Calu3 (cell line): ENCODE data around the gene PSENEN. TPM values are rescaled to one million over a fixed set of nuclear protein-coding genes. Genes with fewer than 3 reads are reported as not detected.

ENCODE experiments used
- Bru-seq: library from RNA; stranded (reverse); fragments of 400-500 nt; gene quantifications from one replicate; lab custom pipeline; 2021; lab: Mats Ljungman, UMichigan
- BruChase-seq, 2 experiments: library from RNA; stranded (reverse); fragments of 400-500 nt; gene quantifications; one replicate each; lab custom pipeline; 2021; lab: Mats Ljungman, UMichigan
- BruUV-seq: library from RNA; stranded (reverse); fragments of 400-500 nt; replicated peaks from 2 replicates; lab custom pipeline; 2021; lab: Mats Ljungman, UMichigan
- CTCF ChIA-PET: fragments of 300-600 bp; sonication (Branson Sonifier 250); formaldehyde crosslinking; loops from one replicate; lab custom pipeline; 2022; ENCODE audit warnings: antibody characterized with exemption; lab: Charles Lee
- DNase-seq: peaks from one replicate; pipeline ENCODE4 v3.0.0; 2022
- H3K27ac Mint-ChIP-seq: one replicate; pipeline ENCODE4 v1.8.0; 2022; ENCODE audit warnings: mixed read lengths; ENCODE audit not compliant: unreplicated experiment
- H3K27me3 Mint-ChIP-seq: one replicate; pipeline ENCODE4 v1.8.0; 2022; ENCODE audit warnings: mixed read lengths; ENCODE audit not compliant: unreplicated experiment
- H3K36me3 Mint-ChIP-seq: one replicate; pipeline ENCODE4 v1.8.0; 2022; ENCODE audit warnings: mild to moderate bottlenecking, moderate library complexity, mixed read lengths; ENCODE audit not compliant: insufficient read depth, unreplicated experiment
- H3K4me1 Mint-ChIP-seq: one replicate; pipeline ENCODE4 v1.8.0; 2022; ENCODE audit warnings: mild to moderate bottlenecking, low read depth, mixed read lengths; ENCODE audit not compliant: unreplicated experiment
- H3K4me3 Mint-ChIP-seq: one replicate; pipeline ENCODE4 v1.8.0; 2022; ENCODE audit warnings: mild to moderate bottlenecking, low read depth, moderate library complexity, mixed read lengths; ENCODE audit not compliant: unreplicated experiment
- H3K9me3 Mint-ChIP-seq: one replicate; pipeline ENCODE4 v1.8.0; 2022; ENCODE audit warnings: low read depth, mixed read lengths; ENCODE audit not compliant: unreplicated experiment
- intact Hi-C: fragments of 100-400 bp; cut with micrococcal nuclease; formaldehyde crosslinking; loops from one replicate; pipeline ENCODE4 v1.10.0; 2022; ENCODE audit not compliant: unreplicated experiment
- long read RNA-seq: library from polyadenylated mRNA; stranded (forward); transcript quantifications from one replicate; pipeline ENCODE4 v2.0.0, GENCODE V29; 2022
- total RNA-seq: library from RNA; stranded (reverse); gene quantifications from 2 replicates; pipeline ENCODE4 v1.2.3, GENCODE V29; 2022
- TF ChIP-seq, protein P1 (sequence below): fragments of 200-600 bp; IDR thresholded peaks from one replicate; pipeline ENCODE4 v1.8.0; 2022; ENCODE audit warnings: antibody characterized with exemption; ENCODE audit not compliant: unreplicated experiment

PSENEN gene, protein sequence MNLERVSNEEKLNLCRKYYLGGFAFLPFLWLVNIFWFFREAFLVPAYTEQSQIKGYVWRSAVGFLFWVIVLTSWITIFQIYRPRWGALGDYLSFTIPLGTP
- total RNA-seq (114 and 126 TPM in 2 replicates), Bru-seq, nascent RNA (percentile 68 among the genes with signal in this experiment), BruChase-seq, experiment 1, labeled RNA remaining after a 6-hour chase (percentile 97 among the genes with signal in this experiment), BruChase-seq, experiment 2, labeled RNA remaining after a 2-hour chase (percentile 90 among the genes with signal in this experiment)
- long read RNA-seq, transcript PSENEN-201 (4 exons, 603 nt) = minor isoform, 6 of 206 reads
- long read RNA-seq, transcript PSENEN-202 (4 exons, 1,661 nt) = major isoform, 187 of 206 reads
- long read RNA-seq, partial matches to known transcripts = 11 of 206 reads
- long read RNA-seq, other reads (novel, unspliced or antisense) = 0 of 206 reads

DNA sequence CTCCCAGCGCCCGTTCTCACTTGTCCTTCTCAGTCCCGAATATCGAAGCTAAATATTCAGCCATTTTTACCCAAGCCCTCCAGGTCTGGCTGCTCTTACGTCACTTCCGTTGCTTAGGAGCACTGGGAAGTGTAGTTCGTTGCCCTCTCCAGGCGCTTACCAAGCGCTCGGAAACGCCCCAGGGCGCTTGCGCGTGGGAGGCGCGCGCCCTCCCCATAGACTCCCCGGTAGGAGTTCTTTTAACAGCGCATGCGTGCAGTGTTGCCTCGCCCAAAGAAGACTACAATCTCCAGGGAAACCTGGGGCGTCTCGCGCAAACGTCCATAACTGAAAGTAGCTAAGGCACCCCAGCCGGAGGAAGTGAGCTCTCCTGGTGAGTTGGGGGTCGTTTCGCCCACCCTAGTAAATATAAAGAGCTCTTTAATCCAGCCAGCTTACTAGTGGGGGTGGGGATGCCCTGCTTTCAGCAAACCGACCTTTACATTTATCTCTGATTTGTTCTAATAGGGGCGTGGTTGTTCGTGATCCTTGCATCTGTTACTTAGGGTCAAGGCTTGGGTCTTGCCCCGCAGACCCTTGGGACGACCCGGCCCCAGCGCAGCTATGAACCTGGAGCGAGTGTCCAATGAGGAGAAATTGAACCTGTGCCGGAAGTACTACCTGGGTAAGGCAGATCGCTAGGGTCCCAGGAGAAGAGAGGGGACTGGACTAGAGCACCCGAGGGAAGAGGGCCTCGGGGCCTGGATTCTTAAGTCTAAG lies at the start of gene PSENEN, which contains the start of gene U2AF1L4:
TSS of gene PSENEN (plus strand) at position 324 of the 759 bp plus-strand sequence. CDS start at position 604, 280 bp downstream.
TSS of gene U2AF1L4 (minus strand) at position 91 of the 759 bp plus-strand sequence. CDS start at position 64, 27 bp downstream.
- BruUV-seq = TSS peak; percentile 77
- Mint-ChIP-seq H3K27me3 (no peaks in the 10 kb centered on the region), H3K9me3 (no peaks in the 10 kb centered on the region), H3K4me3 (peak within 1 kb of the TSS; percentile 96), H3K36me3 (peaks cover 68% of the 10 kb centered on the region), H3K27ac (peak within 1 kb of the TSS; percentile 100), H3K4me1 (peaks cover 51% of the 10 kb centered on the region)
- intact Hi-C loops = loop anchor here (10.0 kb wide), 1 partner anchor 189 kb away; the partner anchor contains the start of gene LRFN3
- TF ChIP-seq, protein P1, sequence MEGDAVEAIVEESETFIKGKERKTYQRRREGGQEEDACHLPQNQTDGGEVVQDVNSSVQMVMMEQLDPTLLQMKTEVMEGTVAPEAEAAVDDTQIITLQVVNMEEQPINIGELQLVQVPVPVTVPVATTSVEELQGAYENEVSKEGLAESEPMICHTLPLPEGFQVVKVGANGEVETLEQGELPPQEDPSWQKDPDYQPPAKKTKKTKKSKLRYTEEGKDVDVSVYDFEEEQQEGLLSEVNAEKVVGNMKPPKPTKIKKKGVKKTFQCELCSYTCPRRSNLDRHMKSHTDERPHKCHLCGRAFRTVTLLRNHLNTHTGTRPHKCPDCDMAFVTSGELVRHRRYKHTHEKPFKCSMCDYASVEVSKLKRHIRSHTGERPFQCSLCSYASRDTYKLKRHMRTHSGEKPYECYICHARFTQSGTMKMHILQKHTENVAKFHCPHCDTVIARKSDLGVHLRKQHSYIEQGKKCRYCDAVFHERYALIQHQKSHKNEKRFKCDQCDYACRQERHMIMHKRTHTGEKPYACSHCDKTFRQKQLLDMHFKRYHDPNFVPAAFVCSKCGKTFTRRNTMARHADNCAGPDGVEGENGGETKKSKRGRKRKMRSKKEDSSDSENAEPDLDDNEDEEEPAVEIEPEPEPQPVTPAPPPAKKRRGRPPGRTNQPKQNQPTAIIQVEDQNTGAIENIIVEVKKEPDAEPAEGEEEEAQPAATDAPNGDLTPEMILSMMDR = no peak
- CTCF ChIA-PET = interaction anchor here (0.6 to 1.9 kb wide), 8 partner anchors 33 to 690 kb away, joined by 3 to 13 read pairs (median 6); partner anchors contain the start of genes COX6B1 and KIRREL2
- DNase-seq = peak; percentile 97

DNA sequence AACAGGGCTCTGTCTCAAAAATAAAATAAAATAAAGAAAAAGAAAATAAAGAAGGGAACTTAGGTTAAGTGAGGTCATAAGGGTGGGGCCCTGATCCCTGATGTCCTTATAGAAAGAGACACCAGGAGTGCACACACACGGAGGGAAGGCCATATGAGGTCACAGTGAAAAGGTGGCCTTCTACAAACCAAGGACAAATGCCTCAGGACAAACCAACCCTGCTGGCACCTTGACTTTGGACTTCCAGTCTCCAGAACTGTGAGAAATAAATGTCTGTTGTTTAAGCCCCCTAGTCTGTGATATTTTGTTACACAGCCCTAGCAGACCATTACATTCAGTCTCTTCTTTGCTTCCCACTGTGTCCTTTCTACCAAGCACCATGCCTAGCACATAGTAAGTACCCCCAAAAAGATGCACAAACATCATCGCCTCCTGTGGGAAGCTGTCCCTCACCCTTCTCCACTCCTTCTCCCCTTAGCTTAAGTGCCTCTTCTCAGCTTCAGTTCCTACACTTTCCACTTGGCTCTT lies 49.5 kb upstream of the PSENEN start:
- Mint-ChIP-seq H3K4me3 (no peak overlapping the region), H3K27ac (no peak overlapping the region), H3K36me3 (no peaks in the 10 kb centered on the region), H3K27me3 (no peaks in the 10 kb centered on the region), H3K4me1 (peaks cover 8% of the 10 kb centered on the region), H3K9me3 (no peaks in the 10 kb centered on the region)
- no peak for DNase-seq
- intact Hi-C loops = no loop called here
- CTCF ChIA-PET = no interaction called here
- TF ChIP-seq, protein P1 = no peak
- no TSS peak for BruUV-seq

DNA sequence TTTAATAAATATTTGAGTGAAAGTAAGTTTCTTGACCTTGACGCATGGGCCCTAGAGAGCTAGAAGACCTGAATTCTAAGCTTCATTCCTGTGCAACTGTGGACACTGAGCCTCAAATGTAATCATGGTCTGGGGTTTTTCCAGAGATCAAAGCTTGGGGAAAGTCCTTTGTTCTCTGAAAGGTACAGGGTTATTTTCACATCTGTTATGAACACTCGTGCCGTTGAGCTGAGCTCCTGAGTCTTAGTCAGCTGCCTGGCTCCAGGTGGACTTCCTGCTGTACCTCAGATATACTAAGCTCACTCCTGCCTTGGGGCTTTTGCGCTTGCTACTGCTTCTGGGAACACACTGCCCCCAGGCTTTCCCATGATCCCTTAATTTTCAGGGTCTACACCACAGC lies 48.6 kb upstream of the PSENEN start:
- Mint-ChIP-seq H3K4me1 (peaks cover 9% of the 10 kb centered on the region), H3K9me3 (no peaks in the 10 kb centered on the region), H3K27ac (no peak overlapping the region), H3K36me3 (peaks cover under 1% of the 10 kb centered on the region), H3K4me3 (no peak overlapping the region), H3K27me3 (no peaks in the 10 kb centered on the region)
- TF ChIP-seq, protein P1 = no peak
- CTCF ChIA-PET = no interaction called here
- intact Hi-C loops = no loop called here
- DNase-seq = no peak
- BruUV-seq = no TSS peak
